Heart left ventricle (tissue), 13 donors: ENCODE measurements around the gene VSIG10L.

Source experiments
- CTCF ChIP-seq, 12 donors: fragments of 200-600 bp; sonication (generic) in 4 of 12; IDR thresholded peaks; one replicate each; pipeline versions ENCODE4 v1.5.0 to v1.8.0; 2018 to 2022; ENCODE audit warnings: antibody characterized with exemption in 12 of 12, mild to moderate bottlenecking in 5 of 12
- POLR2A ChIP-seq, 2 donors: fragments of 450-650 bp; IDR thresholded peaks; one replicate each; pipeline ENCODE4 v1.6.1; 2017; ENCODE audit warnings: antibody characterized with exemption in 2 of 2, mild to moderate bottlenecking in 2 of 2, moderate library complexity in 2 of 2
- donor health status: ischemic (EF 13 %, LVEDD 7.1; RV severe dilation, severe dysfunction).
- donor health status: DM: no; HTN: yes; CAD: no.
- donor health status: DM: no; HTN: no; CAD: no.
- donor health status: ischemic (EF 25% LVEDD 6.9; RV normal size, moderate dysfunction).
- donor health status: ischemic (EF 25% LVEDD 5.7; RV mildly dilated, moderate dysfunction).
- donor health status: ischemic (EF 35%, LVEDD 5.7; RV mildly dilated, moderate dysfunction).
- donor health status: nonischemic (EF 11% LVEDD 7.7; RV severe dilation, severe dysfunction).
- donor health status: DM: yes; HTN: yes; CAD: no.
- donor health status: PGD.
- donor health status: ischemic (EF 29% LVEDD 5.4; RV normal size, mild dysfunction).
- donor health status: nonischemic (EF 23%, LVEDD 6.1; RV moderate dilation, normal function).

GRCh38 chr19:51341976-51342580 lies at the start of gene VSIG10L:
- TF ChIP-seq CTCF (IDR thresholded peaks at IDR 0.05), result no peak
- no peak for TF ChIP-seq POLR2A (IDR thresholded peaks at IDR 0.05)
